ENCODE data around the gene APBB2. TPM values are rescaled to one million over a fixed set of nuclear protein-coding genes. Genes with fewer than 3 reads are reported as not detected.

The APBB2 gene
- polyA plus RNA-seq, 3 donors = 0.15 to 0.33 TPM; not detected in 1

- no peak for DNase-seq
- H3K4me2 ChIP-seq (replicated peaks; ENCODE audit: extremely low read depth, low read length, poor library complexity, severe bottlenecking) = no peak overlapping the region
- H3K36me3 Mint-ChIP-seq = no peaks in the 10 kb centered on the region
- peaks cover 0 to 2% (median 0%) of the 10 kb centered on the region in 3 donors for H3K27me3 Mint-ChIP-seq (ENCODE audit: low read depth in 3 of 3)
- H3K27me3 ChIP-seq (ENCODE audit: control insufficient read depth in 2 of 2, insufficient read depth in 2 of 2, low read length in 2 of 2) = no peaks in the 10 kb centered on the region
- no peak overlapping the region for H3K27ac Mint-ChIP-seq
- no peak overlapping the region for H3K9ac ChIP-seq (ENCODE audit: insufficient read depth, low read length, poor library complexity, severe bottlenecking)
- no peaks in the 10 kb centered on the region for H3K4me1 Mint-ChIP-seq
- H3K36me3 ChIP-seq (replicated peaks in 1 of 2; ENCODE audit: control insufficient read depth in 1 of 2, insufficient read depth in 2 of 2, low read length in 2 of 2) = no peaks in the 10 kb centered on the region
- no peaks in the 10 kb centered on the region for H3K4me1 ChIP-seq (ENCODE audit: control insufficient read depth in 1 of 2, insufficient read depth in 2 of 2, low read length in 2 of 2)
- no peaks in the 10 kb centered on the region for H3K9me3 ChIP-seq (replicated peaks in 1 of 2; ENCODE audit: control insufficient read depth in 1 of 2, insufficient read depth in 1 of 2, low read length in 2 of 2)
- intact Hi-C loops (cut with micrococcal nuclease) = no loop called here
- H2AFZ ChIP-seq (ENCODE audit: insufficient read depth, low read depth, low read length, poor library complexity, severe bottlenecking) = no peak overlapping the region
- H3K4me3 Mint-ChIP-seq = no peak overlapping the region
- no peak overlapping the region for H3K27ac ChIP-seq (ENCODE audit: low read depth in 1 of 2, low read length in 2 of 2)
- no peaks in the 10 kb centered on the region for H3K79me2 ChIP-seq (ENCODE audit: insufficient read depth, low read length)
- TF ChIP-seq CTCF (IDR thresholded peaks at IDR 0.05) = no peak
- H3K9me3 Mint-ChIP-seq = peaks cover 0 to 5% (median 0%) of the 10 kb centered on the region in 7 donors
- no peak overlapping the region for H3K4me3 ChIP-seq (replicated peaks in 1 of 3; ENCODE audit: low read depth in 2 of 3, low read length in 3 of 3)
- no peaks in the 10 kb centered on the region for H4K20me1 ChIP-seq (ENCODE audit: insufficient read depth, low read length)
Measured at GRCh38 chr4:41106081-41106480, 108.3 kb downstream of the APBB2 start.

GRCh38 chr4:41104155-41104554, 110.2 kb downstream of the APBB2 start:
- Histone ChIP-seq H2AFZ (ENCODE audit: insufficient read depth, low read depth, low read length, poor library complexity, severe bottlenecking) (no peak overlapping the region), H3K9ac (ENCODE audit: insufficient read depth, low read length, poor library complexity, severe bottlenecking) (no peak overlapping the region), H3K27ac (ENCODE audit: low read depth in 1 of 2, low read length in 2 of 2) (no peak overlapping the region), H3K4me3 (replicated peaks in 1 of 3; ENCODE audit: low read depth in 2 of 3, low read length in 3 of 3) (no peak overlapping the region), H3K79me2 (ENCODE audit: insufficient read depth, low read length) (no peaks in the 10 kb centered on the region), H4K20me1 (ENCODE audit: insufficient read depth, low read length) (no peaks in the 10 kb centered on the region), H3K27me3 (ENCODE audit: control insufficient read depth in 2 of 2, insufficient read depth in 2 of 2, low read length in 2 of 2) (no peaks in the 10 kb centered on the region), H3K4me2 (replicated peaks; ENCODE audit: extremely low read depth, low read length, poor library complexity, severe bottlenecking) (no peak overlapping the region), H3K36me3 (replicated peaks in 1 of 2; ENCODE audit: control insufficient read depth in 1 of 2, insufficient read depth in 2 of 2, low read length in 2 of 2) (no peaks in the 10 kb centered on the region), H3K4me1 (ENCODE audit: control insufficient read depth in 1 of 2, insufficient read depth in 2 of 2, low read length in 2 of 2) (no peaks in the 10 kb centered on the region), H3K9me3 (replicated peaks in 1 of 2; ENCODE audit: control insufficient read depth in 1 of 2, insufficient read depth in 1 of 2, low read length in 2 of 2) (no peaks in the 10 kb centered on the region)
- H3K27ac Mint-ChIP-seq = no peak overlapping the region
- DNase-seq = no peak
- H3K36me3 Mint-ChIP-seq = no peaks in the 10 kb centered on the region
- TF ChIP-seq CTCF (IDR thresholded peaks at IDR 0.05) = no peak
- peaks cover 0 to 3% (median 0%) of the 10 kb centered on the region in 7 donors for H3K9me3 Mint-ChIP-seq
- H3K27me3 Mint-ChIP-seq (ENCODE audit: low read depth in 3 of 3) = peaks cover 0 to 2% (median 0%) of the 10 kb centered on the region in 3 donors
- intact Hi-C loops (cut with micrococcal nuclease) = no loop called here
- no CpG with 5 or more reads among the region's 3 CpGs for WGBS (ENCODE audit: insufficient coverage)
- no peak overlapping the region for H3K4me3 Mint-ChIP-seq
- H3K4me1 Mint-ChIP-seq = no peaks in the 10 kb centered on the region
